Measurements from ENCODE around the gene ACOT13.

GRCh38 chr6:24664046-24664987, 2.6 kb upstream of the ACOT13 start:
- TF ChIP-seq CTCF (IDR thresholded peaks at IDR 0.05) (no peak), POLR2AphosphoS5 (IDR thresholded peaks at IDR 0.05) (no peak), POLR2A (IDR thresholded peaks at IDR 0.05) (no peak)
